H9 (cell line): ENCODE results near the gene SELENBP1. TPM values are rescaled to one million over a fixed set of nuclear protein-coding genes. Genes with fewer than 3 reads are reported as not detected.
A peak's percentile ranks its signal among the peaks of the same experiment; 100 is the strongest.

Experiments
- DNase-seq: peaks from one replicate; pipeline ENCODE4 v3.0.0-alpha.2; 2017
- H2AFZ ChIP-seq: one replicate; pipeline ENCODE4 v1.6.1; 2013; ENCODE audit warnings: mild to moderate bottlenecking, low read length, control low read depth, moderate library complexity
- H2AK5ac ChIP-seq: 2 replicates; pipeline ENCODE4 v1.6.1; 2013; ENCODE audit warnings: low read length, control low read depth, mixed read lengths; ENCODE audit not compliant: insufficient read length
- H2BK120ac ChIP-seq: one replicate; pipeline ENCODE4 v1.6.1; 2013; ENCODE audit warnings: low read depth, mild to moderate bottlenecking, low read length, control low read depth, inconsistent platforms; ENCODE audit not compliant: poor library complexity, severe bottlenecking
- H2BK12ac ChIP-seq: 2 replicates; pipeline ENCODE4 v1.6.1; 2013; ENCODE audit warnings: low read length, control low read depth, mixed read lengths, low read depth; ENCODE audit not compliant: insufficient read length
- H2BK15ac ChIP-seq: 2 replicates; pipeline ENCODE4 v1.6.1; 2013; ENCODE audit warnings: low read depth, low read length, control low read depth
- H2BK20ac ChIP-seq: one replicate; pipeline ENCODE4 v1.6.1; 2013; ENCODE audit warnings: low read depth, mild to moderate bottlenecking, low read length, control low read depth, inconsistent platforms; ENCODE audit not compliant: poor library complexity, severe bottlenecking
- H2BK5ac ChIP-seq: 2 replicates; pipeline ENCODE4 v1.6.1; 2013; ENCODE audit warnings: low read length, control low read depth, mixed read lengths; ENCODE audit not compliant: insufficient read length
- H3K14ac ChIP-seq: 2 replicates; pipeline ENCODE4 v1.6.1; 2013; ENCODE audit warnings: low read length, control low read depth; ENCODE audit not compliant: insufficient read depth
- H3K18ac ChIP-seq: 2 replicates; pipeline ENCODE4 v1.6.1; 2013; ENCODE audit warnings: low read depth, mild to moderate bottlenecking, mixed read lengths, low read length, control low read depth; ENCODE audit not compliant: insufficient read length
- H3K23ac ChIP-seq: 2 replicates; pipeline ENCODE4 v1.6.1; 2013; ENCODE audit warnings: low read length, control low read depth, mixed read lengths, low read depth; ENCODE audit not compliant: insufficient read length
- H3K23me2 ChIP-seq: 2 replicates; pipeline ENCODE4 v1.6.1; 2013; ENCODE audit warnings: low read depth, mild to moderate bottlenecking, mixed read lengths, low read length, control low read depth; ENCODE audit not compliant: insufficient read length, poor library complexity, severe bottlenecking
- H3K27ac ChIP-seq: 2 replicates; pipeline ENCODE4 v1.5.1; 2013; ENCODE audit warnings: low read length, control low read depth, mixed read lengths, low read depth; ENCODE audit not compliant: insufficient read length
- H3K27me3 ChIP-seq: 2 replicates; pipeline ENCODE4 v1.6.1; 2013; ENCODE audit warnings: low read length, control low read depth, inconsistent platforms; ENCODE audit not compliant: insufficient read depth
- H3K4ac ChIP-seq: 2 replicates; pipeline ENCODE4 v1.6.1; 2013; ENCODE audit warnings: low read depth, mild to moderate bottlenecking, control low read depth, inconsistent platforms, low read length, moderate library complexity
- H3K4me1 ChIP-seq: 2 replicates; pipeline ENCODE4 v1.6.1; 2013; ENCODE audit warnings: low read length, control low read depth, inconsistent platforms; ENCODE audit not compliant: insufficient read depth
- H3K4me2 ChIP-seq: 2 replicates; pipeline ENCODE4 v1.6.1; 2013; ENCODE audit warnings: low read length, control low read depth, mixed read lengths; ENCODE audit not compliant: insufficient read length, insufficient read depth
- H3K56ac ChIP-seq: 2 replicates; pipeline ENCODE4 v1.6.1; 2013; ENCODE audit warnings: low read depth, mild to moderate bottlenecking, mixed read lengths, low read length, control low read depth; ENCODE audit not compliant: insufficient read length
- H3K79me1 ChIP-seq: 2 replicates; pipeline ENCODE4 v1.6.1; 2013; ENCODE audit warnings: low read depth, mild to moderate bottlenecking, moderate library complexity, low read length, control low read depth, inconsistent platforms; ENCODE audit not compliant: insufficient read depth, poor library complexity, severe bottlenecking
- H3K79me2 ChIP-seq: 2 replicates; pipeline ENCODE4 v1.6.1; 2013; ENCODE audit warnings: low read length, control low read depth, inconsistent platforms; ENCODE audit not compliant: insufficient read depth
- H3K9ac ChIP-seq: 2 replicates; pipeline ENCODE4 v1.6.1; 2013; ENCODE audit warnings: low read length, control low read depth, mixed read lengths; ENCODE audit not compliant: insufficient read length; ENCODE audit errors: extremely low read depth
- H3K9me3 ChIP-seq: one replicate; pipeline ENCODE4 v1.6.1; 2013; ENCODE audit warnings: low read depth, low read length, inconsistent platforms; ENCODE audit not compliant: control insufficient read depth
- H3T11ph ChIP-seq: one replicate; pipeline ENCODE4 v1.6.1; 2013; ENCODE audit warnings: mild to moderate bottlenecking, low read length, control low read depth, inconsistent platforms
- H4K20me1 ChIP-seq: one replicate; pipeline ENCODE4 v1.6.1; 2013; ENCODE audit not compliant: control insufficient read depth, insufficient read length, insufficient read depth
- H4K5ac ChIP-seq: 2 replicates; pipeline ENCODE4 v1.6.1; 2013; ENCODE audit warnings: low read depth, mild to moderate bottlenecking, mixed read lengths, low read length, control low read depth; ENCODE audit not compliant: insufficient read length
- H4K8ac ChIP-seq: replicated peaks from 2 replicates; pipeline ENCODE4 v1.6.1; 2013; ENCODE audit warnings: low read length, control low read depth, mixed read lengths, low read depth; ENCODE audit not compliant: insufficient read length
- H4K91ac ChIP-seq: 2 replicates; pipeline ENCODE4 v1.6.1; 2013; ENCODE audit warnings: low read depth, mild to moderate bottlenecking, moderate library complexity, mixed read lengths, low read length, control low read depth; ENCODE audit not compliant: insufficient read length
- H3K27ac Mint-ChIP-seq, 3 experiments: 2 replicates in 2 of 3; 3 replicates in 1 of 3; pipeline ENCODE4 v1.8.0; 2020 to 2021; ENCODE audit warnings: mixed read lengths in 3 of 3, mild to moderate bottlenecking in 1 of 3, moderate library complexity in 1 of 3
- H3K27me3 Mint-ChIP-seq: 2 replicates; pipeline ENCODE4 v1.8.0; 2021; ENCODE audit warnings: low read depth, mild to moderate bottlenecking, moderate library complexity, mixed read lengths
- H3K36me3 Mint-ChIP-seq, 3 experiments: 2 replicates in 2 of 3; 3 replicates in 1 of 3; pipeline ENCODE4 v1.8.0; 2020 to 2021; ENCODE audit warnings: low read depth in 3 of 3, mixed read lengths in 3 of 3; ENCODE audit not compliant: insufficient read depth in 1 of 3
- H3K4me1 Mint-ChIP-seq, 2 experiments: 2 replicates each; pipeline ENCODE4 v1.8.0; 2020; ENCODE audit warnings: mixed read lengths in 2 of 2
- H3K4me3 Mint-ChIP-seq, 2 experiments: 2 replicates in 1 of 2; 3 replicates in 1 of 2; pipeline ENCODE4 v1.8.0; 2020 to 2021; ENCODE audit warnings: mild to moderate bottlenecking in 2 of 2, mixed read lengths in 2 of 2, moderate library complexity in 1 of 2
- H3K9me3 Mint-ChIP-seq, 2 experiments: 2 replicates in 1 of 2; 3 replicates in 1 of 2; pipeline ENCODE4 v1.8.0; 2020; ENCODE audit warnings: mild to moderate bottlenecking in 2 of 2, mixed read lengths in 2 of 2, moderate library complexity in 1 of 2
- CTCF ChIP-seq: fragments of 200-600 bp; sonication (generic); conservative IDR thresholded peaks from 3 replicates; pipeline ENCODE4 v1.8.0; 2021; ENCODE audit warnings: antibody characterized with exemption, mild to moderate bottlenecking
- WGBS: extraction: QIAGEN DNeasy Blood & Tissue Kit; methylation state at CpG from one replicate; pipeline ENCODE4 v1.1.7; 2013; ENCODE audit warnings: missing lambda C conversion rate, low lambda C conversion rate, mixed read lengths; ENCODE audit not compliant: insufficient read length; ENCODE audit errors: extremely low coverage; 5-methylcytosine and 5-hydroxymethylcytosine counted together
- total RNA-seq: library from RNA; stranded (reverse); gene quantifications from 2 replicates; pipeline ENCODE4 v1.2.1, GENCODE V29; 2021

SELENBP1 gene
- total RNA-seq, 1 experiment from 2014 or later: 14.2 TPM

GRCh38 chr1:151344291-151344690, 28.2 kb downstream of the SELENBP1 start:
- H4K20me1 ChIP-seq: peaks cover 2% of the 10 kb centered on the region
- DNase-seq: no peak
- no peaks in the 10 kb centered on the region; the same call in 1 of the 2 replicates for H3K4me1 ChIP-seq
- no peak overlapping the region for H4K5ac ChIP-seq
- no peak overlapping the region for H3K4me2 ChIP-seq
- Mint-ChIP-seq H3K27me3 (no peaks in the 10 kb centered on the region), H3K27ac (no peak overlapping the region), H3K4me1 (peaks cover 21 to 28% of the 10 kb centered on the region in 2 experiments), H3K4me3 (0 out of 5 replicates have a peak overlapping the region, but pooled peaks of 1 of the 2 experiments have one; percentile 24), H3K9me3 (no peaks in the 10 kb centered on the region), H3K36me3 (peaks cover 28 to 47% (median 46%) of the 10 kb centered on the region in 3 experiments)
- H3K56ac ChIP-seq: no peak overlapping the region
- no peak overlapping the region for H2BK15ac ChIP-seq
- peaks cover 1% of the 10 kb centered on the region; the same call in 1 of the 2 replicates for H3K79me2 ChIP-seq
- H3K9ac ChIP-seq: no peak overlapping the region
- no peak overlapping the region for H3K18ac ChIP-seq
- no peaks in the 10 kb centered on the region for H3K27me3 ChIP-seq
- H3K9me3 ChIP-seq: no peaks in the 10 kb centered on the region
- H2BK12ac ChIP-seq: no peak overlapping the region
- H2AFZ ChIP-seq: no peak overlapping the region
- no CpG with 5 or more reads among the region's 6 CpGs for WGBS
- no peak overlapping the region for H3K14ac ChIP-seq
- peaks cover 9% of the 10 kb centered on the region for H3K79me1 ChIP-seq
- H4K91ac ChIP-seq: no peak overlapping the region
- TF ChIP-seq CTCF: no peak
- no peak overlapping the region for H2AK5ac ChIP-seq
- H3K27ac ChIP-seq: no peak overlapping the region
- no peak overlapping the region for H3K23ac ChIP-seq
- H3K4ac ChIP-seq: no peak overlapping the region
- H3K23me2 ChIP-seq: peaks cover 11% of the 10 kb centered on the region
- H2BK120ac ChIP-seq: no peak overlapping the region
- H2BK5ac ChIP-seq: no peak overlapping the region
- H2BK20ac ChIP-seq: no peak overlapping the region
- H4K8ac ChIP-seq: no peak overlapping the region
- no peak overlapping the region for H3T11ph ChIP-seq
